ENCODE data around the gene SSU72.
A peak's percentile ranks its signal among the peaks of the same experiment; 100 is the strongest.

The SSU72 gene

GRCh38 chr1:1614204-1614953, 39.7 kb upstream of the SSU72 start:
- no peaks in the 10 kb centered on the region for H3K36me3 ChIP-seq (ENCODE audit: low read length)
- no peaks in the 10 kb centered on the region; the same call in 1 of the 2 replicates for H3F3A ChIP-seq (ENCODE audit: insufficient read depth)
- 0 out of 2 replicates have a peak, but pooled peaks cover 3% of the 10 kb centered on the region for H3K79me2 ChIP-seq (ENCODE audit: insufficient read depth, low read length)
- no peaks in the 10 kb centered on the region for H3K27me3 ChIP-seq (ENCODE audit: low read length)
- H3K9me3 ChIP-seq (ENCODE audit: insufficient read depth, low read length): no peaks in the 10 kb centered on the region
- H3K27ac ChIP-seq (ENCODE audit: low read depth, low read length): no peak overlapping the region
- H4K20me1 ChIP-seq (ENCODE audit: low read depth, low read length): no peaks in the 10 kb centered on the region
- H3K4me3 ChIP-seq (ENCODE audit: insufficient read depth, low read length, poor library complexity, severe bottlenecking): peak overlapping the region; percentile 94
- H2AFZ ChIP-seq (ENCODE audit: low read depth, low read length, severe bottlenecking): peak overlapping the region; percentile 8
- TF ChIP-seq CTCF (IDR thresholded peaks at IDR 0.05; ENCODE audit: insufficient read depth, low read length, poor library complexity, severe bottlenecking) (no peak), EZH2phosphoT487 (conservative IDR thresholded peaks at IDR 0.05; ENCODE audit: low read length) (no peak)
- H3K9ac ChIP-seq (ENCODE audit: low read length): peak overlapping the region; percentile 96
- no peaks in the 10 kb centered on the region for H3K9me2 ChIP-seq (replicated peaks; ENCODE audit: insufficient read depth, low read length)
- peak overlapping the region; percentile 96 for H3K4me2 ChIP-seq (ENCODE audit: low read depth, low read length, poor library complexity, severe bottlenecking)

- H3K27me3 ChIP-seq (ENCODE audit: low read length): no peaks in the 10 kb centered on the region
- H3K79me2 ChIP-seq (ENCODE audit: insufficient read depth, low read length): 0 out of 2 replicates have a peak, but pooled peaks cover 3% of the 10 kb centered on the region
- H4K20me1 ChIP-seq (ENCODE audit: low read depth, low read length): no peaks in the 10 kb centered on the region
- peak overlapping the region; percentile 96; the same call in 1 of the 2 replicates for H3K9ac ChIP-seq (ENCODE audit: low read length)
- H3K27ac ChIP-seq (ENCODE audit: low read depth, low read length): no peak overlapping the region
- no peak overlapping the region for H3K4me3 ChIP-seq (ENCODE audit: insufficient read depth, low read length, poor library complexity, severe bottlenecking)
- H3K4me2 ChIP-seq (ENCODE audit: low read depth, low read length, poor library complexity, severe bottlenecking): peak overlapping the region; percentile 96
- no peak for TF ChIP-seq CTCF (IDR thresholded peaks at IDR 0.05; ENCODE audit: insufficient read depth, low read length, poor library complexity, severe bottlenecking)
- H3K9me2 ChIP-seq (replicated peaks; ENCODE audit: insufficient read depth, low read length): no peaks in the 10 kb centered on the region
- H2AFZ ChIP-seq (ENCODE audit: low read depth, low read length, severe bottlenecking): no peak overlapping the region
- no peaks in the 10 kb centered on the region; the same call in 1 of the 2 replicates for H3F3A ChIP-seq (ENCODE audit: insufficient read depth)
- no peaks in the 10 kb centered on the region for H3K36me3 ChIP-seq (ENCODE audit: low read length)
- no peaks in the 10 kb centered on the region for H3K9me3 ChIP-seq (ENCODE audit: insufficient read depth, low read length)
Observed at GRCh38 chr1:1613509-1614082, 38.9 kb upstream of the SSU72 start.

GRCh38 chr1:1612104-1612400, 37.4 kb upstream of the SSU72 start:
- no peak overlapping the region for H3K4me2 ChIP-seq (ENCODE audit: low read depth, low read length, poor library complexity, severe bottlenecking)
- no peak overlapping the region for H3K4me3 ChIP-seq (ENCODE audit: insufficient read depth, low read length, poor library complexity, severe bottlenecking)
- H4K20me1 ChIP-seq (ENCODE audit: low read depth, low read length): no peaks in the 10 kb centered on the region
- no peak overlapping the region for H3K9ac ChIP-seq (ENCODE audit: low read length)
- no peaks in the 10 kb centered on the region for H3F3A ChIP-seq (ENCODE audit: insufficient read depth)
- no peak overlapping the region for H2AFZ ChIP-seq (ENCODE audit: low read depth, low read length, severe bottlenecking)
- H3K9me3 ChIP-seq (ENCODE audit: insufficient read depth, low read length): no peaks in the 10 kb centered on the region
- no peak for TF ChIP-seq EZH2phosphoT487 (conservative IDR thresholded peaks at IDR 0.05; ENCODE audit: low read length)
- no peaks in the 10 kb centered on the region for H3K27me3 ChIP-seq (ENCODE audit: low read length)
- H3K9me2 ChIP-seq (replicated peaks; ENCODE audit: insufficient read depth, low read length): no peaks in the 10 kb centered on the region
- H3K36me3 ChIP-seq (ENCODE audit: low read length): no peaks in the 10 kb centered on the region
- 0 out of 2 replicates have a peak, but pooled peaks cover 3% of the 10 kb centered on the region for H3K79me2 ChIP-seq (ENCODE audit: insufficient read depth, low read length)
- H3K27ac ChIP-seq (ENCODE audit: low read depth, low read length): no peak overlapping the region

- H3K4me3 ChIP-seq (ENCODE audit: insufficient read depth, low read length, poor library complexity, severe bottlenecking): no peak overlapping the region
- no peaks in the 10 kb centered on the region for H3K27me3 ChIP-seq (ENCODE audit: low read length)
- no peak for TF ChIP-seq EZH2phosphoT487 (conservative IDR thresholded peaks at IDR 0.05; ENCODE audit: low read length)
- TF ChIP-seq CTCF (IDR thresholded peaks at IDR 0.05; ENCODE audit: insufficient read depth, low read length, poor library complexity, severe bottlenecking): no peak
- H3K27ac ChIP-seq (ENCODE audit: low read depth, low read length): no peak overlapping the region
- no peak overlapping the region for H3K4me2 ChIP-seq (ENCODE audit: low read depth, low read length, poor library complexity, severe bottlenecking)
- no peak overlapping the region for H2AFZ ChIP-seq (ENCODE audit: low read depth, low read length, severe bottlenecking)
- H3K9ac ChIP-seq (ENCODE audit: low read length): no peak overlapping the region
- H3K79me2 ChIP-seq (ENCODE audit: insufficient read depth, low read length): 0 out of 2 replicates have a peak, but pooled peaks cover 3% of the 10 kb centered on the region
- H3F3A ChIP-seq (ENCODE audit: insufficient read depth): no peaks in the 10 kb centered on the region
- H4K20me1 ChIP-seq (ENCODE audit: low read depth, low read length): no peaks in the 10 kb centered on the region
- H3K9me2 ChIP-seq (replicated peaks; ENCODE audit: insufficient read depth, low read length): no peaks in the 10 kb centered on the region
- no peaks in the 10 kb centered on the region for H3K9me3 ChIP-seq (ENCODE audit: insufficient read depth, low read length)
- H3K36me3 ChIP-seq (ENCODE audit: low read length): no peaks in the 10 kb centered on the region
Observed at GRCh38 chr1:1610796-1611195, 36.1 kb upstream of the SSU72 start.
